Suprapubic skin (tissue), 4 donors: ENCODE measurements around the gene ABHD2.

Experiments used
- CTCF ChIP-seq, 2 donors: fragments of 200-600 bp in 1 of 2; fragments of 450-650 bp in 1 of 2; sonication (generic) in 1 of 2; IDR thresholded peaks; one replicate each; pipeline ENCODE4 v1.5.1; 2016 to 2019; ENCODE audit warnings: antibody characterized with exemption in 2 of 2, mild to moderate bottlenecking in 1 of 2, moderate library complexity in 1 of 2
- POLR2A ChIP-seq, 2 donors: fragments of 450-650 bp; IDR thresholded peaks; one replicate each; pipeline ENCODE4 v1.6.1; 2017; ENCODE audit warnings: antibody characterized with exemption in 2 of 2, mild to moderate bottlenecking in 2 of 2, moderate library complexity in 2 of 2
- POLR2AphosphoS5 ChIP-seq, 3 donors: sonication (generic); formaldehyde crosslinking; IDR thresholded peaks; one replicate each; pipeline ENCODE4 v1.6.1; 2017; ENCODE audit warnings: antibody characterized with exemption in 3 of 3

- no peak for TF ChIP-seq POLR2A (IDR thresholded peaks at IDR 0.05)
- no peak for TF ChIP-seq CTCF (IDR thresholded peaks at IDR 0.05)
- TF ChIP-seq POLR2AphosphoS5 (IDR thresholded peaks at IDR 0.05) = no peak
Measured at GRCh38 chr15:89087161-89087829, 961 bp upstream of the ABHD2 start.
